GM21576 (cell line): Measurements from ENCODE around the gene CDK16.

Experiments used
- ATAC-seq: cut with Tn5 transposase; IDR thresholded peaks from one replicate; pipeline ENCODE4 v1.9.1; 2021; ENCODE audit warnings: mild to moderate bottlenecking, moderate library complexity; ENCODE audit not compliant: unreplicated experiment

Gene CDK16

GRCh38 chrX:47218280-47218919 is at the start of gene CDK16:
Gene CDK16, plus strand, starts transcription at chrX:47218681. Its CDS starts 4,877 bp downstream, at chrX:47223558.
- ATAC-seq, result peak; percentile 38

DNA sequence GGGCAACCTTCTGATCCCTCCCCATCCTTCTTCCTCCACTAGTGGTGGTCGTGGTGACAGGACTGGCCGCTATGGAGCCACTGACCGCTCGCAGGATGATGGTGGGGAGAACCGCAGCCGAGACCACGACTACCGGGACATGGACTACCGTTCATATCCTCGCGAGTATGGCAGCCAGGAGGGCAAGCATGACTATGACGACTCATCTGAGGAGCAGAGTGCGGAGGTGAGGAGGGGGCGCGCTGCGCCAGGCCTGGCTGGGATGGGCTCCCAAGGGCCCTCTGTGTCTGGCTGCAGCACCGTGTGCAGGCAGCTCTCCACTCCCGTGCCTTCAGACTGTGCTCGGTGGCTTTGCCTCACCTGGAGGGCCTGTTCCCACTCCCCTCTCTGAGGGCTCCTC is 49.2 kb upstream of the CDK16 start:
- no peak for ATAC-seq

DNA sequence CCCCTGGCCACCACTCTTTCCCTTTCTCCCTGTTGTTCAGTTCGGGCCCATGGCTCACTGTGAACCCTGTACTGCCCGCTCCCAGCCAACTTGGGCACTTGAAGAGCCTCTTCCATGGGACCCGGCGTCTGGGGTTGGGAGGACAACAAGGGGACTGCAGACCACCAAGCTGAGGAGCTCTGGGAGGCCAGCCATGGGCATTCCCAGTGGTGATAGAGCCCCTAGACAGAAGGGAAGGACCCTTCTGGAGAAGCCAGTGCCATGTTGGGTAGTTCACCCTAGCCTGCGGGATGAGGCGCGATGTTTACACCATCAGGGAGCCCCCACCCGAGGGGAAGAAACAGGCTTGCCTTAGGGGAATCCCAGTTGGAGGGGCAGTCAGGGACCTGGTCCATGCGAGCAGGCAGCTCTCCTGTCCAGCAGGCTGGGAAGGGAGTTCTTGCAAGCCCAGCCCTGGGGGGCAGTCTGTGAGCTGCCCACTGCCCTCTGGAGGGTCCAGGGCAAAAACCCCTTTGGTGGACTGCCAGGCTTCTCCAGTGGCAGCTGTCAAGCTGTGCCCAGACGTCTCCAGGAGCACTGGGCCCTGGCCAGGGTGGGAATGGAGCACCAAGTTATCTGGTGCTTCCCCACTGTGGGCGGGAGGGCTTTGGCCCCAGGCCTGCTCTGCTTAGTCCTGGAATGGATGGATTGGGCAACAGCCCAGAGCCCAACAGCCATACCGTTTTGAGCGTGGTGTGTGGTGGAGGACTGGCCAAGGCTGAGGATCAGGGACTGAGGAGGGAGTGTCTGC is 48.6 kb upstream of the CDK16 start:
- ATAC-seq, result no peak

GRCh38 chrX:47170861-47171692 is 47.4 kb upstream of the CDK16 start:
- no peak for ATAC-seq

GRCh38 chrX:47171996-47172395 is 46.5 kb upstream of the CDK16 start:
- ATAC-seq, result no peak

GRCh38 chrX:47172549-47172948 is 45.9 kb upstream of the CDK16 start:
- ATAC-seq, result no peak

DNA sequence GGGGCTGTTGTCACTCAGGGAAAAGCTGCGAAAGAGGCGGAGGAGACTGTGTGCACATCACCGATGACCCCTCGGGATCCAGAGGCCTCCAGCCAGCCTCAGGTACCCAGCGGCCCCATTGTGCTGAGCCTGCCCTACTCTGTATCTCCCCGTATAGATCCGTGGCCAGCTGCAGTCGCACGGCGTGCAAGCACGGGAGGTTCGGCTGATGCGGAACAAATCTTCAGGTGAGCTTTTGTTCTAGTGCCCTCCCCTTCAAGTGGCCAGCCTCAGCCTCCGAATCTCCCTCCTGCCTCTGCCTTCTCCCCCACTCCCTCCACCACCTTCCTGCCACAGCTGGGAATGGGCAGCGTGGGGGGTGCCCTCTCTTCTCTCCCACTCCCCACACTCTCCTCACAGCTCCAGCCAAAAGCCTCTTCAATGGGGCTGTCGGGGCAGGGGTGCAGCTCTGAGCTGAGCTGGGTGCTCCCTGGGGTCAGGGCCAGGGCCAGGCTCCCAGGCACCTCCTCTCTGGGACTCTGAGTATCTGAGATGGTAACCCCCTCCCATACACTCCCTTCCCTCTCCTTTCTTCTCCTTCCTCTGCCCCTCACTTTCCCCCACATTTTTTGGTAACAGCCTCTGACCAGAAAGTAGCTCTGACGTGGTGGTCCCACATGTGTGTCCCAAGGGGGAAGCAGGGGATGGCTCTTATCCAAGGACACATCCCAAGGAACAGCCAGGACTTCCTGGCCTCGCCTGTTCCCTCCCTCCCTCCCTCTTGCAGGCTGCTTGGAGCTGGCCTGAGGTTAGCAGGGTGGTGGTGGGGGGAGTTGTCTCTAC is 45.3 kb upstream of the CDK16 start:
- ATAC-seq, result no peak

GRCh38 chrX:47174376-47174775 is 44.1 kb upstream of the CDK16 start:
- no peak for ATAC-seq

DNA sequence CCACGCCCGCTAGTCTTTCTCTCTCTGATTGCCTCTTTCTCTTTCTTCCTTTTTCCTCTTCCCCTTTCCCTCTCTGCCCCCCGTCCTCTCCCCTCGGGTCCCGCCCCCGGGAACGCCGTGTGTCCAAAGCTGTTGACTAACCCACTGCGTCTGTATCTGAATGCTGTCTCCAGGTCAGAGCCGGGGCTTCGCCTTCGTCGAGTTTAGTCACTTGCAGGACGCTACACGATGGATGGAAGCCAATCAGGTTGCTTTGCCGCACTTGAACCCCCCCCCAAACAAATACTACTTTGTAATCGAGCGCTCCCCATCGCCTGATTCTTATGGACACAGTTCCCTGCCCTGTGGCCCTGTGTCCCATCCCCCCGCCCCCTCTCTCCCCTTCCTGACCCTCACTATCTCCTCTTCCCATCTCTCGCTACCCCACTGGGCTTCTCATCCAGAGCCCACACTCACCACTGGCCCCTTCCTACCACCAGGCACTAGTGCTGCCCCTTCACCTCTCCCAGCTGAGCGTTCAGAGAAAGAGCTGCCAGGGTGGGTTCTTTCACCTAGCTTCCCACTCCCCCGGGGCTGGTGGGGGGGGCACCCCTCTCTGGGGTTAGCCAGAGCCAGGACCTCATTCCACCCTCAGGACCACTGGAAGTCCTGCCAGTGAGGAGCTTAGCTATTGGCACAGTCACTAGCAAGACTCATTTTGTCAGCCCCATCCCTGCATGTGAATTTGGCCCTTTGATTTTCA is 43.5 kb upstream of the CDK16 start:
- no peak for ATAC-seq

DNA sequence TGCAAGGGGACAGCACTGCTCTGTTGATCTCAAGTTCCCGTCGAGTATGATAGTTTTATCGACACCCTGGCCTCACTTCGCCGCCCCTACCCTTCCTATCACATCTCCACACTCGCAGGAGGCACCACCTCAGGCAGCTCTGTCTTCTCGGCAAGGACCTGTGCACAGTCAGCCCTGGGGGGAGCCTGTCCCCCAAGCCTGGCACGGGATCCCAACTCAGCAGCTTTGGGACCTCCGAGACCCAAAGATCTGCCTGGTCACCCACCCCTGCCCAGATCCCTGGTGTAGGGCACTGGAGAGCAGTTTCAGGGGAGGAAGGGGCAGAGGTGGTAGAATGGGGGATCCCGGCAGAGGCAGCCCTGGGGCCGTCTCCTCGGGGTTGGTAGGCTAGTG is 42.9 kb upstream of the CDK16 start:
- ATAC-seq, result no peak

GRCh38 chrX:47176101-47176740 is 42.3 kb upstream of the CDK16 start:
- no peak for ATAC-seq

- no peak for ATAC-seq
These were observed 41.4 kb upstream of the CDK16 start for GRCh38 chrX:47177079-47177478.

DNA sequence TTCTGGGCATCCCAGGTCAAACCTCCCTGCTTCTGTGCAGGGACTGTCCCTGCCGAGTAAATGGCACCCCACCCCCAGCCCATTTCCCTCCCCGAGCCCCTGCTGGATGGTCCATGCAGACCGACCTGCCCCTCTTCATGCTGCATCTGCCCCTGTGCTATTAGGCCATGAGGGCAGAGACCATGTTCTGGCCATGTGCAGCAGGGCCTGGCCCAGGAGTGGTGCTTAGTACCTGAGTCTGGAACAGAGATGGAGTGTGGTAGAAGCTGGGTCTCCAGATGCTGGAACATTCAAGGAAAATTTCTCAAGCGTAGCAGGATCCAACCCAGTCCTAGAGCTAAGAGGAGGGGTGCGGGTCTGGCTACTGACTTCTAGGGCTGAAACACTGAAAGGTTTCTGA is 40.1 kb upstream of the CDK16 start:
- no peak for ATAC-seq

DNA sequence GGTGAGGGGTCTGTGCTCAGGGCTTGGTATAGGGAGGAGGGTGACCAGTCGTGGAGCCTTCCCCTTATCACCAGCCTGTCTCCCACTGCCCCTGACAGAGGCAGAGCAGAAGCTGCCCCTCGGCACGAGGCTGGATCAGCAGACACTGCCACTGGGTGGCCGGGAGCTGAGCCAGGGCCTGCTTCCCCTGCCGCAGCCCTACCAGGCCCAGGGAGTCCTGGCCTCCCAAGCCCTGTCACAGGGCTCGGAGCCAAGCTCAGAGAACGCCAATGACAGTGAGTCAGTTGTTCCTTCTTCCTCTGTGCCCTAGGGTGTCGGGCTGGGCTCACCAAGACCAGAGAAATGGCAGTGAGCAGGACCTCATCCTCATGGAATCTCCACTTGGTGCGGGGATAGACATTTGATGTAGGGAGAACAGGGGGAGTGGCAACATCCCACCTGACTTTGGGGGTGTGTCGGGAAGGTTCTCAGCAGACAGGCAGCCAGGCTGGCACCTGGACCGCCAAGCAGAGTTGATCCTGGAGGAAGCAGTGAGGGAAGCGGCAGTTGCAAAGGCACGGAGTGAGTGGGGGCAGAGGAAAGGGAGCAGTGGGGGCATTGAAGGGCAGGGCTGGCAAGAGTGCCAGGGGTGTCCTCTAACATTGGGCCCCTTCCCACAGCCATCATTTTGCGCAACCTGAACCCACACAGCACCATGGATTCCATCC is 39.1 kb upstream of the CDK16 start:
- ATAC-seq, result no peak

DNA sequence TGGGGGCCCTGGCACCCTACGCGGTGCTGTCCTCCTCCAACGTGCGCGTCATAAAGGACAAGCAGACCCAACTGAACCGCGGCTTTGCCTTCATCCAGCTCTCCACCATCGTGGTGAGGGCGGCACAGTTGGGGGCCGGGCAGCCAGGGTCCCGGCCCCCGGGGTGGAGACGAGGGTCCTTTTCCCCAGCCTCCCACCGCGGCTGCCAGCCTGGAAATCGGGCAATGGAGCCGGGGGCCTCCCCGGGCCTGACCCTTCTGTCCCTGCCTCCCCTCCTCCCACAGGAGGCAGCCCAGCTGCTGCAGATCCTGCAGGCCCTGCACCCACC is 38.6 kb upstream of the CDK16 start:
- ATAC-seq, result no peak

- no peak for ATAC-seq
These were observed 38.1 kb upstream of the CDK16 start for GRCh38 chrX:47180346-47180745.

- ATAC-seq, result no peak
These were observed 37.2 kb upstream of the CDK16 start for GRCh38 chrX:47181301-47181700.

- ATAC-seq, result no peak
These were observed 36.3 kb upstream of the CDK16 start for GRCh38 chrX:47182106-47182700.

DNA sequence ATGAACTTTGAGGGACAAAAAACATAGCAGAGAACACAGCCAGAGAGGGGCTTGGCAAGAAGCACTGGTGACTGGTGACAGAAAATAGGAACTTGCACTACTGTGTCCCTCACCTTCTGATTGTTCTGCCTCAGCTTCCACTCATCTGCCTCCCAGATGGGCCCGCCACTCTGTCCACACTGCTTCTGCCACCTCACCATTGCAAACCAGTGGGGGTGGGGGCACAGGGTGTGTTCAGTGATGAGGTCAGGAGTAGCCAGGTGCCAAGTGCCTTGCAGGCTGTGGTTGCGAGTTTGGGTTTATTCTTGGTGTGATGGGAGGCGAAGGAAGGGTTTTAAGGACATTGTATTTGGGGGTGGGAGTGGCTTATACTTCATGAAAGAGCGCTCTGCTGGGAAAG is 34.0 kb upstream of the CDK16 start:
- ATAC-seq, result no peak
